OCI-LY1 (cell line): Measurements from ENCODE around the gene ADIG.

ENCODE experiments used
- H2AFZ ChIP-seq: fragments of 200-600 bp; sonication (generic), shearing (Covaris generic); 2 replicates; pipeline ENCODE4 v1.6.0; 2014; ENCODE audit warnings: antibody characterized with exemption, mild to moderate bottlenecking, low read length
- H3F3A ChIP-seq: fragments of 200-600 bp; sonication (generic), shearing (Covaris generic); 2 replicates; pipeline ENCODE4 v1.6.0; 2014; ENCODE audit warnings: mild to moderate bottlenecking, antibody characterized with exemption, low read length, moderate library complexity; ENCODE audit not compliant: insufficient read depth
- H3K27ac ChIP-seq: fragments of 200-600 bp; sonication (generic); 2 replicates; pipeline ENCODE4 v1.5.1; 2014; ENCODE audit warnings: low read length, mixed run types, mild to moderate bottlenecking, low read depth; ENCODE audit not compliant: poor library complexity, severe bottlenecking
- H3K27me3 ChIP-seq: fragments of 200-600 bp; sonication (generic); 2 replicates; pipeline ENCODE4 v1.6.0; 2014; ENCODE audit warnings: antibody characterized with exemption, mild to moderate bottlenecking, low read length, moderate library complexity; ENCODE audit not compliant: insufficient read depth
- H3K36me3 ChIP-seq: fragments of 200-600 bp; sonication (generic); 2 replicates; pipeline ENCODE4 v1.6.1; 2014; ENCODE audit warnings: mild to moderate bottlenecking, antibody characterized with exemption, low read length, moderate library complexity, mixed read lengths; ENCODE audit not compliant: insufficient read depth
- H3K4me1 ChIP-seq: fragments of 200-600 bp; sonication (generic); 2 replicates; pipeline ENCODE4 v1.5.1; 2014; ENCODE audit warnings: mild to moderate bottlenecking, low read length, moderate library complexity; ENCODE audit not compliant: insufficient read depth, severe bottlenecking
- H3K4me2 ChIP-seq: fragments of 200-600 bp; sonication (generic), shearing (Covaris generic); 2 replicates; pipeline ENCODE4 v1.6.1; 2014; ENCODE audit warnings: low read length
- H3K4me3 ChIP-seq: fragments of 200-600 bp; sonication (generic); 2 replicates; pipeline ENCODE4 v1.5.1; 2014; ENCODE audit warnings: low read length, low read depth, mild to moderate bottlenecking, mixed read lengths; ENCODE audit not compliant: poor library complexity, severe bottlenecking
- H3K79me2 ChIP-seq: fragments of 200-600 bp; shearing (Covaris generic); 2 replicates; pipeline ENCODE4 v1.6.1; 2016; ENCODE audit warnings: mixed run types, low read length, mixed read lengths; ENCODE audit not compliant: insufficient read depth
- H3K9ac ChIP-seq: fragments of 200-600 bp; sonication (generic), shearing (Covaris generic); 2 replicates; pipeline ENCODE4 v1.6.1; 2014; ENCODE audit warnings: mild to moderate bottlenecking, low read length, mixed read lengths
- H3K9me2 ChIP-seq: fragments of 200-600 bp; sonication (generic), shearing (Covaris generic); 2 replicates; pipeline ENCODE4 v1.6.1; 2014; ENCODE audit warnings: low read depth, mild to moderate bottlenecking, low read length, mixed read lengths
- H3K9me3 ChIP-seq: fragments of 200-600 bp; shearing (Covaris generic); 2 replicates; pipeline ENCODE4 v1.6.1; 2014; ENCODE audit warnings: low read length, mixed read lengths
- H4K20me1 ChIP-seq: fragments of 200-600 bp; sonication (generic), shearing (Covaris generic); 2 replicates; pipeline ENCODE4 v1.6.0; 2016; ENCODE audit warnings: mild to moderate bottlenecking, low read length; ENCODE audit not compliant: insufficient read depth
- CTCF ChIP-seq: fragments of 200-600 bp; sonication (generic), shearing (Covaris generic); IDR thresholded peaks from 2 replicates; pipeline ENCODE4 v1.5.1; 2017; ENCODE audit warnings: mild to moderate bottlenecking, antibody characterized with exemption, low read length, moderate library complexity, mixed read lengths
- EZH2 ChIP-seq: fragments of 200-600 bp; sonication (generic), shearing (Covaris generic); IDR thresholded peaks from 2 replicates; pipeline ENCODE4 v1.8.0; 2017; ENCODE audit warnings: borderline replicate concordance, mixed run types, mild to moderate bottlenecking, antibody characterized with exemption, low read length, moderate library complexity, mixed read lengths

The ADIG gene

DNA sequence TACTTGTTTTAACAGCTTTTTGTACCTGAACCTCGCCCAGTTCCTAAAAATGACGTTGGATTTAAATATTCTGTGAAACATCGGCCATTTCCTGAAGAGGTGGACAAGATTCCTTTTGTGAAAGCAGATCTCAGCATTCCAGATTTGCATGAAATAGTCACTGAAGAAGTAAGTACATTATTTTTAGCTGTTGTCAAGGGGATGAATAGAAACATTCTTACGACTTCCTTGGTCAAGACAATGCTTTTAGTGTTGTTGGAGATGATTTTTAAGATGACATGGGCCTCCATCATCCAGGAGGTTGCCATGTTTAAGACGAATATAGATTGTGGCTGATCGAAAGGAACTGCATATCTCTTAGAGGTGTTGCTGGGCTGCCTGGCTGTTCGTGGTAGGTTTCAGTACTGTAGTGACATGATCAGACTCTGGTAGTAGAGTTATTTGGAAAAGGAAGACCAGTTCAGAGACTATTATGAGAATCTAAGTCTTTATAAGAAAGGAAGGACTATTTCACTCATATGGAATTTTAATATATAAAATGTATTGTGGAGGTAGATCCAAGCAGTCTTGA, 29.9 kb upstream of the ADIG start:
- no peaks in the 10 kb centered on the region for H3K4me1 ChIP-seq
- no peaks in the 10 kb centered on the region for H3K27me3 ChIP-seq
- H3K4me3 ChIP-seq = no peak overlapping the region
- H3K36me3 ChIP-seq = peaks cover 88% of the 10 kb centered on the region
- H2AFZ ChIP-seq = no peak overlapping the region
- H4K20me1 ChIP-seq = no peaks in the 10 kb centered on the region
- no peak overlapping the region for H3K27ac ChIP-seq
- H3K9ac ChIP-seq = no peak overlapping the region
- H3K4me2 ChIP-seq = no peak overlapping the region
- H3K9me3 ChIP-seq = no peaks in the 10 kb centered on the region
- H3F3A ChIP-seq = no peaks in the 10 kb centered on the region
- H3K79me2 ChIP-seq = no peaks in the 10 kb centered on the region
- no peaks in the 10 kb centered on the region for H3K9me2 ChIP-seq
- TF ChIP-seq EZH2 (no peak), CTCF (no peak)

GRCh38 chr20:38554986-38555385, 26.0 kb upstream of the ADIG start:
- H3K4me3 ChIP-seq = no peak overlapping the region
- no peaks in the 10 kb centered on the region for H4K20me1 ChIP-seq
- no peak overlapping the region for H3K27ac ChIP-seq
- no peaks in the 10 kb centered on the region for H3K9me2 ChIP-seq
- H3F3A ChIP-seq = no peaks in the 10 kb centered on the region
- no peak for TF ChIP-seq CTCF
- no peak for TF ChIP-seq EZH2
- no peaks in the 10 kb centered on the region for H3K4me1 ChIP-seq
- no peaks in the 10 kb centered on the region for H3K79me2 ChIP-seq
- no peaks in the 10 kb centered on the region for H3K27me3 ChIP-seq
- peaks cover 88% of the 10 kb centered on the region for H3K36me3 ChIP-seq
- H3K9ac ChIP-seq = no peak overlapping the region
- no peaks in the 10 kb centered on the region for H3K9me3 ChIP-seq
- no peak overlapping the region for H2AFZ ChIP-seq
- H3K4me2 ChIP-seq = no peak overlapping the region

DNA sequence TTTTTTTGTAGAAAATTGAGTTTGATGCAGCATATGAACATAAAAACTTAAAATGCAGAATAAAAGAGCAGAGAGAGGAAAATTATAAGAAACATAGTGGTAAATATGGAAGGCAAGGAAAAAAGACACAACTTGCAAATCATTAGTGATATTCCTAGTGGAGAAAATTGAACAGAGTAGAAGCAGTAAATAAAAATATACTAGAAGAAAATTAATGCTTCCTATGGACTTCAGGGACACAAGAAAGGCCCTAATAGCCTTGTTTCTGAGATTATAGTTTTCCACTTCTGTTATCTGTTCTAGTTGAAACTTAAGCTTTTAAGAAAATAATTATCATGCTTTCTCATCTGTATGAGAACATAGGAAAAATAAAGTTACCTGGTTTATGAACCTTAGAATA, 25.6 kb upstream of the ADIG start:
- Histone ChIP-seq H4K20me1 (no peaks in the 10 kb centered on the region), H3F3A (no peaks in the 10 kb centered on the region), H3K4me2 (no peak overlapping the region), H3K27me3 (no peaks in the 10 kb centered on the region), H3K79me2 (no peaks in the 10 kb centered on the region), H3K27ac (no peak overlapping the region), H3K9me3 (no peaks in the 10 kb centered on the region), H3K4me1 (no peaks in the 10 kb centered on the region), H3K9ac (no peak overlapping the region), H3K9me2 (no peaks in the 10 kb centered on the region), H2AFZ (no peak overlapping the region), H3K36me3 (peaks cover 91% of the 10 kb centered on the region), H3K4me3 (no peak overlapping the region)
- no peak for TF ChIP-seq EZH2
- TF ChIP-seq CTCF = no peak
